PC-9 (cell line): ENCODE data around the gene TFAM.

Experiments used
- CTCF ChIP-seq: fragments of 200-600 bp; sonication (generic); conservative IDR thresholded peaks from 2 replicates; pipeline ENCODE4 v1.6.1; 2017; ENCODE audit warnings: mixed run types, antibody characterized with exemption, mild to moderate bottlenecking, moderate library complexity
- EZH2 ChIP-seq: fragments of 200-600 bp; sonication (generic); IDR thresholded peaks from 2 replicates; pipeline ENCODE4 v1.8.0; 2017; ENCODE audit warnings: antibody characterized with exemption, low read depth

GRCh38 chr10:58373442-58373827 is 11.8 kb upstream of the TFAM start:
- no peak for TF ChIP-seq CTCF
- TF ChIP-seq EZH2, result no peak
